Mesendoderm (in vitro differentiated cells): Measurements from ENCODE around the gene PDGFB.
A peak's percentile ranks its signal among the peaks of the same experiment; 100 is the strongest.

ENCODE experiments used
- DNase-seq: peaks from one replicate; pipeline ENCODE4 v3.0.0; 2013
- H2AK5ac ChIP-seq: 2 replicates; pipeline ENCODE4 v1.6.1; 2013; ENCODE audit warnings: low read length, inconsistent platforms
- H2BK120ac ChIP-seq: 2 replicates; pipeline ENCODE4 v1.6.1; 2013; ENCODE audit warnings: low read depth, mild to moderate bottlenecking, low read length, moderate library complexity, mixed read lengths
- H2BK15ac ChIP-seq: replicated peaks from 2 replicates; pipeline ENCODE4 v1.6.1; 2013; ENCODE audit warnings: low read depth, mild to moderate bottlenecking, moderate library complexity
- H2BK5ac ChIP-seq: 2 replicates; pipeline ENCODE4 v1.6.1; 2013; ENCODE audit warnings: low read length, inconsistent platforms
- H3K18ac ChIP-seq: 2 replicates; pipeline ENCODE4 v1.6.1; 2013; ENCODE audit warnings: mild to moderate bottlenecking, low read length, mixed read lengths
- H3K23ac ChIP-seq: one replicate; pipeline ENCODE4 v1.6.1; 2013; ENCODE audit warnings: low read length
- H3K27ac ChIP-seq: 2 replicates; pipeline ENCODE4 v1.5.1; 2013; ENCODE audit warnings: low read depth, mild to moderate bottlenecking, inconsistent platforms, low read length, moderate library complexity
- H3K27me3 ChIP-seq: 2 replicates; pipeline ENCODE4 v1.6.1; 2013; ENCODE audit warnings: low read length, control low read depth, mild to moderate bottlenecking, inconsistent platforms; ENCODE audit not compliant: insufficient read depth, poor library complexity
- H3K36me3 ChIP-seq: 2 replicates; pipeline ENCODE4 v1.6.1; 2013; ENCODE audit warnings: low read length, inconsistent platforms; ENCODE audit not compliant: control insufficient read depth, insufficient read depth
- H3K4ac ChIP-seq: one replicate; pipeline ENCODE4 v1.6.1; 2013; ENCODE audit warnings: low read depth, mild to moderate bottlenecking, low read length, moderate library complexity
- H3K4me1 ChIP-seq: 2 replicates; pipeline ENCODE4 v1.6.1; 2013; ENCODE audit warnings: low read depth, low read length, inconsistent platforms; ENCODE audit not compliant: control insufficient read depth
- H3K4me2 ChIP-seq: 2 replicates; pipeline ENCODE4 v1.6.1; 2013; ENCODE audit warnings: low read length
- H3K4me3 ChIP-seq: 2 replicates; pipeline ENCODE4 v1.5.1; 2013; ENCODE audit warnings: mild to moderate bottlenecking, low read length
- H3K56ac ChIP-seq: one replicate; pipeline ENCODE4 v1.6.1; 2013; ENCODE audit warnings: low read length
- H3K79me1 ChIP-seq: 2 replicates; pipeline ENCODE4 v1.6.1; 2013; ENCODE audit warnings: low read length, inconsistent platforms
- H3K79me2 ChIP-seq: 2 replicates; pipeline ENCODE4 v1.6.1; 2013; ENCODE audit warnings: mild to moderate bottlenecking, low read length; ENCODE audit not compliant: control insufficient read depth, insufficient read depth
- H3K9ac ChIP-seq: 2 replicates; pipeline ENCODE4 v1.6.1; 2013; ENCODE audit warnings: low read length, inconsistent platforms
- H4K5ac ChIP-seq: one replicate; pipeline ENCODE4 v1.6.1; 2013; ENCODE audit warnings: low read length
- H4K8ac ChIP-seq: one replicate; pipeline ENCODE4 v1.6.1; 2013; ENCODE audit warnings: low read depth, mild to moderate bottlenecking, control low read depth, low read length, moderate library complexity
- WGBS: extraction: QIAGEN DNeasy Blood & Tissue Kit; methylation state at CpG from one replicate; pipeline ENCODE4 v1.1.7; 2013; ENCODE audit warnings: low lambda C conversion rate, missing lambda C conversion rate; ENCODE audit not compliant: insufficient coverage; ENCODE audit errors: extremely low coverage; 5-methylcytosine and 5-hydroxymethylcytosine counted together

The PDGFB gene

DNA sequence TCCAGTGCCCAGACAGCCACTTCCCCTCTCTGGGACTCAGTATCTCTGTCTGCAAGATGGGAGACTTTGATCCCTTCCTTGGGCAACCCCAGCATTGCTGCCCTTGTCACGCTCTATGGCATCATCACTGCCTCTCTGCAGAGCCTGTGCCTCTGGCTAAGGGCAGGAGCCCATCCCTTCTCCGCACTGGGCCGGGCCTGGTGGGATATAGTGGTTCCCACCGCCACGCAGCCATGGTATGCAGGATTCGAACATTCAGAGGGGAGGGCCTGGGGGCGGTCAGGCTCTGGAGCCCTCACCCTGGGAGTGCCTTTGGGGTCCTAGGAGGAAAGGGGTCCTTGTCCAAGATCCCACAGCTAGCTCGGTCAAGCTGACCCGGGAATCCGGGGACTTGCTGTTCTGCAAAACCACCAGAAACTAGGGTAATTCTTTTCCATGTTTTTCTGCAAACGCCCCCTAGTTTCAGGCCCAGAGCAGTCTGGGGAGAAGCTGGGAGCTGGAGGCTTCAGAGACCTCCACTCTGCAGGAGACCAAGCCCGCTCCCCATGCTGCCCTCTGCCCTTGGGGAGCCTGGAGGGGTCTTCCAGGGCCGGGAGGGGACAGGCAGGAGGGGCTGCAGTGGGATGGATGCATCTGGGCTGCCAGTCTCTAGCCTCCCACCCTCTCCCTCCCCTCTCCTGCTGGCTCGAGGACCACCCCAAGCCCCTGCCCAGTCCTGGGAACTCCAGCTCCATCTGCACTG, 67.9 kb downstream of the PDGFB start:
- H2BK5ac ChIP-seq, result peak overlapping the region; percentile 61
- DNase-seq, result no peak
- peak overlapping the region; percentile 46 for H3K18ac ChIP-seq
- H3K4me2 ChIP-seq, result no peak overlapping the region
- H3K36me3 ChIP-seq, result no peaks in the 10 kb centered on the region
- H2AK5ac ChIP-seq, result peak overlapping the region; percentile 66
- WGBS, result no CpG with 5 or more reads among the region's 14 CpGs
- H4K5ac ChIP-seq, result no peak overlapping the region
- H3K79me2 ChIP-seq, result no peaks in the 10 kb centered on the region
- H2BK120ac ChIP-seq, result peak overlapping the region; percentile 10
- no peak overlapping the region for H3K4me3 ChIP-seq
- peaks cover 17% of the 10 kb centered on the region for H3K4me1 ChIP-seq
- peak overlapping the region; percentile 34 for H3K9ac ChIP-seq
- peak overlapping the region; percentile 82 for H3K56ac ChIP-seq
- peak overlapping the region; percentile 72 for H3K4ac ChIP-seq
- H3K79me1 ChIP-seq, result no peaks in the 10 kb centered on the region
- H2BK15ac ChIP-seq, result no peak overlapping the region
- H3K27ac ChIP-seq, result no peak overlapping the region
- H3K23ac ChIP-seq, result peak overlapping the region; percentile 75
- H3K27me3 ChIP-seq, result no peaks in the 10 kb centered on the region
- H4K8ac ChIP-seq, result no peak overlapping the region

DNA sequence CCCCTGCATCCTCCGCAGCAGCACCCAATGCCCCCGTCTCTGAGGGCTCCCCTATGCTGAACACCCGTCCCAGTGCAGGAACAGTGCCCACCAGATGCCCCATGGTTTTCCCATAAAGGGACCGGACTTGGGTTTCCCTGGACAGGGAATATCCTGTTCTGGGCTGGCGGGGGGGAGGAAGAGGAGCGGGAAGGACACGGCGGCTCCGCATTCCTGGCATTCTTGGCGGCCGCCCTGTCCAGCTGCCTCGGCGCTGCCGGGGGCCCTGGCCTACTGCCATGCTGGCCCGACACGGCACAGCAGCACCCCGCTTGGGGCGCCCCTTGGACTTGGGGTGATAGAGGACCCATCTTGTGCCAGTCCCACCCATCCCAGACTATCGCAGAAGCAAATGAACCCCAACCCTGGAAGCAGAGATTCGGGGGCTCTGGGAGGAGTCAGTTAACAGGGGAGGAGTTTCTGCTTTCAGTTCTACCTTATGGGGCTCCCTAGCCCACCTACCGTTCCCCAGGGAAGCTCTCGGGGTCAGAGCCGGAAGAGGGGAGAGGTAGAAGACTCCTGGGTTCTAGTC, 68.6 kb downstream of the PDGFB start:
- peak; percentile 90 for DNase-seq
- peak overlapping the region; percentile 93 for H2BK5ac ChIP-seq
- no CpG with 5 or more reads among the region's 23 CpGs for WGBS
- peak overlapping the region; percentile 85 for H3K4ac ChIP-seq
- H4K5ac ChIP-seq, result no peak overlapping the region
- peak overlapping the region; percentile 34 for H3K9ac ChIP-seq
- H2BK15ac ChIP-seq, result no peak overlapping the region
- H3K18ac ChIP-seq, result peak overlapping the region; percentile 46
- H3K36me3 ChIP-seq, result no peaks in the 10 kb centered on the region
- H3K79me1 ChIP-seq, result no peaks in the 10 kb centered on the region
- peaks cover 17% of the 10 kb centered on the region for H3K4me1 ChIP-seq
- H3K23ac ChIP-seq, result no peak overlapping the region
- H3K27me3 ChIP-seq, result no peaks in the 10 kb centered on the region
- H3K4me3 ChIP-seq, result no peak overlapping the region
- no peak overlapping the region for H3K4me2 ChIP-seq
- peak overlapping the region; percentile 82 for H3K56ac ChIP-seq
- peak overlapping the region; percentile 15 for H3K27ac ChIP-seq
- H2BK120ac ChIP-seq, result peak overlapping the region; percentile 18
- peak overlapping the region; percentile 31 for H2AK5ac ChIP-seq
- no peak overlapping the region for H4K8ac ChIP-seq
- H3K79me2 ChIP-seq, result no peaks in the 10 kb centered on the region

- H4K5ac ChIP-seq, result no peak overlapping the region
- H3K4me1 ChIP-seq, result peaks cover 17% of the 10 kb centered on the region
- peak overlapping the region; percentile 99 for H2AK5ac ChIP-seq
- peak overlapping the region; percentile 92 for H3K23ac ChIP-seq
- no peak overlapping the region for H2BK15ac ChIP-seq
- H3K79me1 ChIP-seq, result no peaks in the 10 kb centered on the region
- H3K79me2 ChIP-seq, result no peaks in the 10 kb centered on the region
- H3K56ac ChIP-seq, result peak overlapping the region; percentile 82
- H3K36me3 ChIP-seq, result no peaks in the 10 kb centered on the region
- H3K9ac ChIP-seq, result peak overlapping the region; percentile 16
- peak overlapping the region; percentile 93 for H2BK5ac ChIP-seq
- DNase-seq, result peak; percentile 77
- H2BK120ac ChIP-seq, result peak overlapping the region; percentile 18
- H3K4ac ChIP-seq, result peak overlapping the region; percentile 85
- no peak overlapping the region for H3K4me2 ChIP-seq
- H3K27ac ChIP-seq, result peak overlapping the region; percentile 54
- no CpG with 5 or more reads among the region's 18 CpGs for WGBS
- no peaks in the 10 kb centered on the region for H3K27me3 ChIP-seq
- no peak overlapping the region for H3K4me3 ChIP-seq
- no peak overlapping the region for H4K8ac ChIP-seq
- peak overlapping the region; percentile 54 for H3K18ac ChIP-seq
Observed at GRCh38 chr22:39175353-39176142, 69.2 kb downstream of the PDGFB start.

DNA sequence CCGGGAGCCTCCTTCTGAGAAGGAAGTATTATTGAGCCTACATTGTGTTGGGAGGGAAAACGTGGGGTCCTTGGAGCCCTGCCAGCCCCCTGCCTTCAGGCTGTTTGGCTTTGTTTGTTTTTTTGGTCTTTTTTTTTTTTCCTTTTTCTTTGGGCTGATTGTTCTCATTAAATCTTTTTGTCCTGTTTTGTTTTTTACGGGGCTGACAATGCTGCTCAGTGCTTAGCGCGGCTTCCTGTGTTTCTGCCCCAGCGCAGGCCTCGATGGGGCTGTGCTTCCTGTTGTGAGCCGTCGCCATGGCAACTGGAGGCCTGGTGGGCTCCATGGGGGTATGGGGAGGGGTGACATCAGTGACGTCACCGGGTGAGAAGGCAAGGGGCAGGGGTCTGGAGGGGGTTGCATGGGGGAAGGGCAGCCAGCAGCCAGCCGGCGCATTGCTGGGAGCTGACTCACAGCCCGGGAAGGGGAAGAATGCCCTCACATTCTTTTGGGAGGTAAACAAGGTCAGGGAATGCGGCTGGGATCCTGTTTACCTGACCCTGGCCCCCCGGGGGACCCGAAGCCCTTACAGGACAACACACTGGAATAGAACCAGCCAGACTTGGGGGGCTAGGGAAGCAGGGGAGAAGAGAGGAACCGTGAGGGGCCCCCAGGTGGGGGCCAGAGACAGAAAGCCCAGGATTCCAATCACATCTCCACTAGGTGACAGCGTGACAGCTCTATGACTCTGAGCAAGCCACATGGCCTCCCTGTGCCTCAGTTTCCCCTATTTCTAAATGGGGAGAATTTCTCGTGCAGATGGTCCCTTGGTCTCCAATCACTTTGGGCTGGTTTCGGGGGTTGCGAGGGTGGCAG, 70.1 kb downstream of the PDGFB start:
- no peaks in the 10 kb centered on the region for H3K79me2 ChIP-seq
- no CpG with 5 or more reads among the region's 22 CpGs for WGBS
- H3K56ac ChIP-seq, result peak overlapping the region; percentile 82
- H2BK120ac ChIP-seq, result peak overlapping the region; percentile 61
- no peak overlapping the region for H3K4me3 ChIP-seq
- no peak overlapping the region for H4K5ac ChIP-seq
- no peak overlapping the region for H3K4me2 ChIP-seq
- no peaks in the 10 kb centered on the region for H3K79me1 ChIP-seq
- H2AK5ac ChIP-seq, result peak overlapping the region; percentile 99
- no peaks in the 10 kb centered on the region for H3K27me3 ChIP-seq
- H3K23ac ChIP-seq, result no peak overlapping the region
- H2BK15ac ChIP-seq, result no peak overlapping the region
- H3K4ac ChIP-seq, result peak overlapping the region; percentile 58
- H3K4me1 ChIP-seq, result peaks cover 16% of the 10 kb centered on the region
- peak overlapping the region; percentile 56 for H3K9ac ChIP-seq
- peak overlapping the region; percentile 93 for H2BK5ac ChIP-seq
- DNase-seq, result peak; percentile 100
- no peak overlapping the region for H4K8ac ChIP-seq
- H3K27ac ChIP-seq, result peak overlapping the region; percentile 65
- peak overlapping the region; percentile 71 for H3K18ac ChIP-seq
- H3K36me3 ChIP-seq, result no peaks in the 10 kb centered on the region

GRCh38 chr22:39173787-39174497, 70.8 kb downstream of the PDGFB start:
- Histone ChIP-seq H2BK5ac (peak overlapping the region; percentile 82), H4K5ac (no peak overlapping the region), H3K36me3 (no peaks in the 10 kb centered on the region), H3K4me3 (no peak overlapping the region), H3K79me1 (no peaks in the 10 kb centered on the region), H3K18ac (peak overlapping the region; percentile 71), H3K27ac (peak overlapping the region; percentile 65), H3K9ac (peak overlapping the region; percentile 56), H3K56ac (peak overlapping the region; percentile 82), H3K4ac (peak overlapping the region; percentile 40), H3K4me1 (peaks cover 15% of the 10 kb centered on the region), H2BK120ac (peak overlapping the region; percentile 61), H2AK5ac (peak overlapping the region; percentile 40), H3K27me3 (no peaks in the 10 kb centered on the region), H4K8ac (no peak overlapping the region), H2BK15ac (no peak overlapping the region), H3K4me2 (no peak overlapping the region), H3K79me2 (no peaks in the 10 kb centered on the region), H3K23ac (no peak overlapping the region)
- peak; percentile 52 for DNase-seq
- WGBS, result no CpG with 5 or more reads among the region's 11 CpGs
